ENCODE measurements around the gene CGB7. TPM values are rescaled to one million over a fixed set of nuclear protein-coding genes. Genes with fewer than 3 reads are reported as not detected.

The CGB7 gene
- total and polyA plus RNA-seq, 2 of the 13 experiments (the other 11 are each of a cell fraction or from before 2014, with no cell fraction given), result 0.07 TPM; not detected in 1

GRCh38 chr19:49085020-49085867 is 27.7 kb upstream of the CGB7 start, which contains the start of gene SNRNP70 (continued):
- TF ChIP-seq ZNF234 (CRISPR knock-in tag; conservative IDR thresholded peaks at IDR 0.05) (no peak), ZNF768 (CRISPR knock-in tag; IDR thresholded peaks at IDR 0.05) (peak; percentile 83), ZNF713 (CRISPR knock-in tag; IDR thresholded peaks at IDR 0.05) (no peak), ZNF280D (CRISPR knock-in tag; IDR thresholded peaks at IDR 0.05) (peak; percentile 13; the same call in 1 of the 2 replicates), ZNF709 (CRISPR knock-in tag; IDR thresholded peaks at IDR 0.05) (0 out of 2 replicates have a peak, but pooled peaks have one; percentile 49), NFE2L1 (CRISPR knock-in tag; IDR thresholded peaks at IDR 0.05; ENCODE audit: borderline replicate concordance) (no peak), ZC3H13 (CRISPR knock-in tag; IDR thresholded peaks at IDR 0.05) (0 out of 2 replicates have a peak, but pooled peaks have one; percentile 31), ZBTB46 (CRISPR knock-in tag; IDR thresholded peaks at IDR 0.05; ENCODE audit: borderline replicate concordance) (no peak), NBN (conservative IDR thresholded peaks at IDR 0.05) (no peak), TBP (CRISPR knock-in tag; IDR thresholded peaks at IDR 0.05) (0 out of 2 replicates have a peak, but pooled peaks have one; percentile 2), ZKSCAN5 (CRISPR knock-in tag; IDR thresholded peaks at IDR 0.05) (no peak), NFKB2 (CRISPR knock-in tag; IDR thresholded peaks at IDR 0.05; ENCODE audit: borderline replicate concordance) (peak; percentile 87; the same call in 1 of the 2 replicates), YY1 (IDR thresholded peaks at IDR 0.05; ENCODE audit: insufficient read depth, insufficient replicate concordance, low read depth, low read length) (peak; percentile 44), DNMT1 (CRISPR knock-in tag; IDR thresholded peaks at IDR 0.05) (no peak), KIAA2018 (CRISPR knock-in tag; IDR thresholded peaks at IDR 0.05; ENCODE audit: borderline replicate concordance) (0 out of 2 replicates have a peak, but pooled peaks have one; percentile 17), ZNF3 (CRISPR knock-in tag; IDR thresholded peaks at IDR 0.05) (0 out of 2 replicates have a peak, but pooled peaks have one; percentile 11)
